ENCODE results near the gene PPP1R13B.

GRCh38 chr14:103805708-103806107 lies 41.7 kb downstream of the PPP1R13B start:
- no peak for TF ChIP-seq CTCF (IDR thresholded peaks at IDR 0.05)
- no peak for TF ChIP-seq POLR2A (IDR thresholded peaks at IDR 0.05)

Measured in esophagus squamous epithelium (tissue), 4 donors.